GM10847 (cell line): ENCODE results near the gene PTMA.

ENCODE experiments used
- POLR2A ChIP-seq: IDR thresholded peaks from 2 replicates; pipeline ENCODE4 v1.6.1; 2011; ENCODE audit not compliant: insufficient read length; ENCODE audit errors: extremely low read depth

PTMA gene

GRCh38 chr2:231701456-231702373, 6.6 kb upstream of the PTMA start:
- no peak for TF ChIP-seq POLR2A

DNA sequence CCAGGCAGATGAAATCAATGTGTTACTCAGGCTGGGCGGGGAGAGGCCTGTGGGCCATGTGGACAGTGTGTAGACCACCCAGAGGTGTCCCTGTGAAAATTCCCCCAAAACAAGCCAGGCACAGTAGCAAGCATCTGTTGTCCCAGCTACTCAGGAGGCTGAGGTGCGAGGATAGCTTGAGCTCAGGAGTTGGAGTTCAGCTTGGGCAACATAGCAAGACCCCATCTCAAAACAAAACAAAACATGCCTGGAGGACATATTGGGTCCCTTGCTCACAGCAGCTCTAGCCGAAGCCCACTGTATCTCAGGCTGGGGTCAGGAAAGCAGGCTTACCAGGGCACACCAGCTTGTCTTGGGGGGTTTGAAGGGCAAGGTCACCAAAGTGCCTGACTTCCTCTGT, 4.3 kb upstream of the PTMA start:
- TF ChIP-seq POLR2A = no peak

DNA sequence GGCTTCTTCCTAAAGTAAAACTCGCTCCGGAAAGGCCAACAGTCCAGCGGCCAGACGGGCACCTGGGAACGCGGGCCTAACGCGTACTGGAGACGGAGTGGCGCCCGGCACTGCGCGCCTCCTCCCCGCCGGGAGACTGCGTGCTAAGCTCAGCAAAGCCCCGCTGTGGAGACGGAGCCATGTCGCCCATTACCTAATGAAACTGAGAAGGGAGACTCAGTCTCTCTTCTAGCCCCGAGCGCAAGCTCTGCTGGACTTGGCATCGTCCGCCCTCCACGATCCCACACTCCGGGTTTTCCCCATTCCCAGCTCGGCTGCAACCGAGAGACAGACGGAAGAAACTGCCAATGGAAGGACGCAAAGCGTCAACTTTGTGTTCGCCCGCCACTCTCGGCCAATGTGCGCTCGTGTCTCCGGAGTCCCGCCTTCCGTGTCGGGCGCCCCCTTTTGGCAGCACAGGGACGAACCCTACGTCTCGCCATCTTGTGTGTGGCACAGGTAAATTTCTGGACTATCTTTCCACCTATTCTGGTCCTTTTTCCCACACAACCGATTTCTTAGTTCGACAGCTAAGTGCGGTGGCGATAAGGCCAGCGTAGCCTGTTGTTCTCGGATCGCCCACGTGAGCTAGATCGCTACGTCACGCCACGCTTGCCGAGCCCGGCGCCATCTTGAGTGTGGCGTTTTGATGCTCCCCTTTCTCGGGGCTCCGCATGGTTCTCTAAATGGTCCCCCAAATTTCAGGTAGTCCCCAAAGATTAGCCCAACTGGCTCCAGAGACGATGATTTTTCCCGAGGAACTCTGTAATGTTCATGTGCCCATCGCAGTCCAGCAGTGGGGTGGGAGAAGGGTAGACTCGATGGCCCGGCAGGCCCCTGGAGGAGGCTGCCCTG, 1.3 kb upstream of the PTMA start:
- TF ChIP-seq POLR2A = peak; percentile 41

- TF ChIP-seq POLR2A = peak; percentile 6
Measured at GRCh38 chr2:231707625-231707926, 749 bp upstream of the PTMA start.

GRCh38 chr2:231708773-231709635, 679 bp downstream of the PTMA start:
- no peak for TF ChIP-seq POLR2A

- TF ChIP-seq POLR2A = no peak
Measured at GRCh38 chr2:231709636-231709980, 1.3 kb downstream of the PTMA start.

- TF ChIP-seq POLR2A = peak; percentile 68
Measured at GRCh38 chr2:231709981-231710798, 1.9 kb downstream of the PTMA start.

DNA sequence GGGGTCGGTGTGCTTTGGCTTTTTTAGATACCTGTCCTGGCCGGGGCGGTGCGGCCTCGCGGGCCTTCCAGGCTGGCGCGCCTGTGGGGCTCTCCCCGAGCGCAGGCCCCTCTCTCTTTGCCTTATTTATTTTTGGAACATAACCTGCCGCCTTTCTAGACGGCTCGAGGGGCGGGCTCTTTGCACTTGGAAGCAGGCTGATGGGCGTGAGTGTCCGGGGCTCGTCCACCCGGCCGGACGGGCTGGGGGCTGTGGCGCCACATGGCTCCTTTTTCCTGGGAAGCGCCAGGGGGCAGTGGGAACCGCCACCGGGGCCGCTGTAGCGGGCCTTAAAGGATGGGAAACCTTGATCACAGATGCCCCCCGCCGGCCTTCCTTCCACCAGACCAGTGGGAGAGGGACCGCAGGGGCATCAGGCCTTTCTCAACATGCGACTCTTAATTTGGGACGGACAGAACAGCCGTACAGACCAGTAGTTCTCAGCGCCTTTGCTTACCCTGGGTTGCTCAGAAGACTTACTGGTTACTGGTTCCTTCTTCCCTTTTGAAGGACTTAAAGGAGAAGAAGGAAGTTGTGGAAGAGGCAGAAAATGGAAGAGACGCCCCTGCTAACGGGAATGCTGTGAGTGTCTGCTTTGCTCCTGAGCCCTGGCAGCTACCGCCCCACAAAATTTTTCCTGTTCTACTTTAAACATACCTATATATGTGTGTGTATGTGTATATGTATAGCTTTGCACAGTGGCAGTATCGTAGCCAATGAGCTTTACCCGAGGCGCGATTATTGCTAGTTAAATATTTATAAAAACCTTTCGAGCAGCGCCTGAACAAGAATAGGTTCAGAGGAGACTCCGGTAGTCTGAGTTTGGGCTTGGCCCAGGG, 2.7 kb downstream of the PTMA start:
- TF ChIP-seq POLR2A = no peak

- no peak for TF ChIP-seq POLR2A
Measured at GRCh38 chr2:231711677-231712450, 3.5 kb downstream of the PTMA start.

GRCh38 chr2:231713730-231714638, 5.7 kb downstream of the PTMA start:
- peak; percentile 12 for TF ChIP-seq POLR2A

- TF ChIP-seq POLR2A = peak; percentile 3
Measured at GRCh38 chr2:231714639-231715498, 6.5 kb downstream of the PTMA start.
